IMR-90 (cell line): ENCODE results near the gene TFIP11.

Experiments
- BHLHE40 ChIP-seq: fragments of 150-350 bp; IDR thresholded peaks from 2 replicates; pipeline ENCODE4 v1.6.1; 2016; ENCODE audit warnings: mild to moderate bottlenecking, low read depth, low read length
- CEBPB ChIP-seq: IDR thresholded peaks from 2 replicates; pipeline ENCODE4 v1.6.1; 2012; ENCODE audit warnings: low read depth, low read length, improper control_type of control experiment
- TF ChIP-seq, protein P1 (sequence below): conservative IDR thresholded peaks from 2 replicates; pipeline ENCODE4 v1.5.1; 2012; ENCODE audit warnings: mild to moderate bottlenecking, low read depth, low read length, improper control_type of control experiment

DNA sequence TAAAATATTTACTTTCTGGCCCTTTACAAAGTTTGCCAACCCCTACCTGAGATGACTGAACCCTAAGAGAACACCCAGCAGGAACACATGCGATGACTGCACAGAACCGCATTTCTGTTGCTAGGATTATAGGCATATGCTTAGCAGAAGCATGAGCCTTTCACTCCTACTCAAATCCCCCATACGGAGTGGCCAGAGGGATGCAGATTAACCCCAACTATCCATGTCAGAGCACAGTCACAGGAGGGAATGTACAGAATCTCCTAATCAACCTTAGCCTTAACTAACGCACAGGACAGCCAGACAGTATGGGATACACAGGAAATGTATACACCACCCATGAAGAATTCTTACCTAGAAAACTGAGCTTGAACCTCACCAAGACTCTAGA lies 34.9 kb downstream of the TFIP11 start:
- TF ChIP-seq, protein P1, sequence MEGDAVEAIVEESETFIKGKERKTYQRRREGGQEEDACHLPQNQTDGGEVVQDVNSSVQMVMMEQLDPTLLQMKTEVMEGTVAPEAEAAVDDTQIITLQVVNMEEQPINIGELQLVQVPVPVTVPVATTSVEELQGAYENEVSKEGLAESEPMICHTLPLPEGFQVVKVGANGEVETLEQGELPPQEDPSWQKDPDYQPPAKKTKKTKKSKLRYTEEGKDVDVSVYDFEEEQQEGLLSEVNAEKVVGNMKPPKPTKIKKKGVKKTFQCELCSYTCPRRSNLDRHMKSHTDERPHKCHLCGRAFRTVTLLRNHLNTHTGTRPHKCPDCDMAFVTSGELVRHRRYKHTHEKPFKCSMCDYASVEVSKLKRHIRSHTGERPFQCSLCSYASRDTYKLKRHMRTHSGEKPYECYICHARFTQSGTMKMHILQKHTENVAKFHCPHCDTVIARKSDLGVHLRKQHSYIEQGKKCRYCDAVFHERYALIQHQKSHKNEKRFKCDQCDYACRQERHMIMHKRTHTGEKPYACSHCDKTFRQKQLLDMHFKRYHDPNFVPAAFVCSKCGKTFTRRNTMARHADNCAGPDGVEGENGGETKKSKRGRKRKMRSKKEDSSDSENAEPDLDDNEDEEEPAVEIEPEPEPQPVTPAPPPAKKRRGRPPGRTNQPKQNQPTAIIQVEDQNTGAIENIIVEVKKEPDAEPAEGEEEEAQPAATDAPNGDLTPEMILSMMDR = no peak
- no peak for TF ChIP-seq BHLHE40
- no peak for TF ChIP-seq CEBPB
